ENCODE results near the gene SLC1A3.

DNA sequence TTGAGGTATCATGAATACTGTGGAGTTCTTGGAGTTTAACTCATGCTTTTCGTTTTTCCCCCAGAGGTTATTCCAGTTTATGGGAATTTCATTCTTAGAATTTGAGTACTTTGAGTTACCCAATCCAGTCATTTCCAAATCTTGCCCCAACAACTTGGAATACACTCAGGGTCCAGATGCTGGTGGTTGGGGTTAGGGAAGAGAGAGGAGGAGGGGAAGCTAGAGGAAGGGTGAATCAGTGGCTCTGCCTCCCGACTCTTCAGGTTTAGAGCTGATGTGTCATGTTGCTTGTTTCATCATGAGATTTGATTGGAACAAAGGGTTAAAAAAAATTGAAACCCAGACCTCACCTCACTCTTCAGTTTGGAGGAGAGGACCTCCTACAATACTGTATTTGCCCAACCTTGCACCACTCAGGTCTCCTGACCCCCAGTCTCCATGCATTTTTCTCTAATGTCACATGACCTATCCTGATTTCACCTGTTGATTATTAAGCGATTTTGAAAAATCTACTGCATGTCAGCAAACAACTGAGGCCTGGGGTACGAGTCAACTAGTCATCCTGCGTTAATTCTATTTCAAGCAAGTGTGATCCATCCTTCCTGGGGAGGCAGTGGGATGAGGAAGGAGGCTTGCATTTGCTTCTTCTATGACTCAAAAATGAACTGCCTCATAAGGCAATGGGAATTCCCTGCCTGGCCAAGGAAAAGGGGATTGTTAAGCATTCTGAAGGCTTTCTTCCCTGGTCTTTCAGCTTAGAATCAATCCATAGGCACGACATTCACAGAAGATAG is 6.2 kb upstream of the SLC1A3 start:
- TF ChIP-seq, protein P1, sequence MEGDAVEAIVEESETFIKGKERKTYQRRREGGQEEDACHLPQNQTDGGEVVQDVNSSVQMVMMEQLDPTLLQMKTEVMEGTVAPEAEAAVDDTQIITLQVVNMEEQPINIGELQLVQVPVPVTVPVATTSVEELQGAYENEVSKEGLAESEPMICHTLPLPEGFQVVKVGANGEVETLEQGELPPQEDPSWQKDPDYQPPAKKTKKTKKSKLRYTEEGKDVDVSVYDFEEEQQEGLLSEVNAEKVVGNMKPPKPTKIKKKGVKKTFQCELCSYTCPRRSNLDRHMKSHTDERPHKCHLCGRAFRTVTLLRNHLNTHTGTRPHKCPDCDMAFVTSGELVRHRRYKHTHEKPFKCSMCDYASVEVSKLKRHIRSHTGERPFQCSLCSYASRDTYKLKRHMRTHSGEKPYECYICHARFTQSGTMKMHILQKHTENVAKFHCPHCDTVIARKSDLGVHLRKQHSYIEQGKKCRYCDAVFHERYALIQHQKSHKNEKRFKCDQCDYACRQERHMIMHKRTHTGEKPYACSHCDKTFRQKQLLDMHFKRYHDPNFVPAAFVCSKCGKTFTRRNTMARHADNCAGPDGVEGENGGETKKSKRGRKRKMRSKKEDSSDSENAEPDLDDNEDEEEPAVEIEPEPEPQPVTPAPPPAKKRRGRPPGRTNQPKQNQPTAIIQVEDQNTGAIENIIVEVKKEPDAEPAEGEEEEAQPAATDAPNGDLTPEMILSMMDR (IDR thresholded peaks at IDR 0.05): no peak
- TF ChIP-seq POLR2AphosphoS5 (IDR thresholded peaks at IDR 0.05) (no peak), POLR2A (IDR thresholded peaks at IDR 0.05) (no peak), EP300 (IDR thresholded peaks at IDR 0.05) (no peak)
